Ramos (cell line): ENCODE measurements around the gene DYRK3.
"Not testable (repeated sequence)": the region's sequence is repeated elsewhere in the genome, so short reads cannot be mapped to it uniquely, and the experiment has no call there.

Experiments
- in situ Hi-C: fragments of 300-500 bp; cut with MboI; formaldehyde crosslinking; loops from one replicate; pipeline ENCODE4 v1.14.3; 2022; ENCODE audit warnings: low sequenced_read_pairs; ENCODE audit not compliant: unreplicated experiment

DYRK3 gene

DNA sequence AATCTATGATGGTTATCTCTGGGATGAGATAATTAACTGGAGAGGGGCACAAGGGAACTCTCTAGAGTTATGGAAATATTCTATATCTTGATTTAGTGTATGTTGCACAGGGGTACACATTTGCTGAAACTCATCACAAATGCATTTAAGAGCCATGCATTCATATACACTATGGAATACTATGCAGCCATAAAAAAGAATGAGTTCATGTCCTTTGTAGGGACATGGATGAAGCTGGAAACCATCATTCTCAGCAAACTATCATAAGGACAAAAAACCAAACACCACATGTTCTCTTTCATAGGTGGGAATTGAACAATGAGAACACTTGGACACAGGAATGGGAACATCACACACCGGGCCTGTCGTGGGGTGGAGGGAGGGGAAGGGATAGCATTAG, 8.9 kb upstream of the DYRK3 start:
- in situ Hi-C loops, result loop anchor here (5.0 to 10.0 kb wide), 2 partner anchors 36 to 288 kb away; no protein-coding TSS in a partner anchor

GRCh38 chr1:206628916-206629315, 6.4 kb upstream of the DYRK3 start:
- in situ Hi-C loops, result loop anchor here (5.0 to 10.0 kb wide), 2 partner anchors 33 to 286 kb away; no protein-coding TSS in a partner anchor

- in situ Hi-C loops, result no loop called here
These were observed 4.2 kb upstream of the DYRK3 start for GRCh38 chr1:206631085-206631509.

- in situ Hi-C loops, result no loop called here
These were observed 1.6 kb upstream of the DYRK3 start for GRCh38 chr1:206633708-206634121.

GRCh38 chr1:206634365-206635079, 814 bp upstream of the DYRK3 start:
- in situ Hi-C loops, result no loop called here

GRCh38 chr1:206635978-206636345, 626 bp downstream of the DYRK3 start:
- in situ Hi-C loops, result no loop called here

- in situ Hi-C loops, result no loop called here
These were observed 1.3 kb downstream of the DYRK3 start for GRCh38 chr1:206636671-206637070.

DNA sequence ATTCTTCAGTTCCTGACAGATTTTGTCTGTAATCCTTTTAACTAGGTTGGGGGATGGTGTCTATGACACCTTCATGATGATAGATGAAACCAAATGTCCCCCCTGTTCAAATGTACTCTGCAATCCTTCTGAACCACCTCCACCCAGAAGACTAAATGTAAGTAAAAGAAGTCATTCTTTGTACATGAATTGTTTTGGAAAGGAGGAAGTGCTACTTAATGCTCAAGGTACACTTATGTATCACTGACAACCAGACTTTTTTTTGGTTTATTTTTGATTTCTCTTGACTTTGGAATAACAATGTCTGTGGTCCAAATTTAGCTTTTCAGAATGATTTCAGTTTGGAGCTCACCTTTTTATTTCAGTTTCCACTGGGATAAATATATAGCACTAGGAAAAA, 2.3 kb downstream of the DYRK3 start:
- in situ Hi-C loops, result no loop called here

DNA sequence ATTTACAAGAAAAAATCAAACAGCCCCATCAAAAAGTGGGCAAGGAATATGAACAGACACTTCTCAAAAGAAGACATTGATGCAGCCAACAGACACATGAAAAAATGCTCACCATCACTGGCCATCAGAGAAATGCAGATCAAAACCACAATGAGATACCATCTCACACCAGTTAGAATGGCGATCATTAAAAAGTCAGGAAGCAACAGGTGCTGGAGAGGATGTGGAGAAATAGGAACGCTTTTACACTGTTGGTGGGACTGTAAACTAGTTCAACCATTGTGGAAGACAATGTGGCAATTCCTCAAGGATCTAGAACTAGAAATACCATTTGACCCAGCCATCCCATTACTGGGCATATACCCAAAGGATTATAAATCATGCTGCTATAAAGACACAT, 6.7 kb downstream of the DYRK3 start:
- in situ Hi-C loops, result not testable (repeated sequence)

DNA sequence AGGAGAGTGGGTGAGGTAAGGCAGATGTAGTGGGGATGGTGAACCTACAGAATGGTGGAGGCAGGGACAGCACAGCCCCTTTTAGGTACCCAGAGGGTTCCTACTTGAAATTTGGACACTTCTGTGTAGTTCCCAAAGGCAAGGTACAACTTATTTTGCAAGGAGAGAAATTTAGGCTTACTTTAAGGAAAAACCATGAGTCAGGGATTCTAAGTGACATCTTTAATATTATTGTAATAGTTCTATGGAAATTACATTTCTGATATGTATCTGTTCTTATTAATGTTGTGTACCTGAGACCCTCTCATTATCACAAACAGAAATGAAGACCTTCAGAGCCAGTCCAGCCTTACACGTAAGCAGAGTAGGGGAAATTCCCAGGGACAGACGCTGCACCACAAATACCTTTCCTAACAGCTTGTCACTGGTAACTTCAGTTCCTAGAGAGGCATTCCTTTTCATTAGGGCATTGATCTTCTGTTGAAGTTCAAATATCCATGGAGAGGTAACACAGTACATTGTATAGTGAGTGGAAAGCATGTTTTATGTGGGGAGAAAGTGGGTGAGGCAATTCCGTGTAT, 7.9 kb downstream of the DYRK3 start:
- in situ Hi-C loops, result no loop called here

DNA sequence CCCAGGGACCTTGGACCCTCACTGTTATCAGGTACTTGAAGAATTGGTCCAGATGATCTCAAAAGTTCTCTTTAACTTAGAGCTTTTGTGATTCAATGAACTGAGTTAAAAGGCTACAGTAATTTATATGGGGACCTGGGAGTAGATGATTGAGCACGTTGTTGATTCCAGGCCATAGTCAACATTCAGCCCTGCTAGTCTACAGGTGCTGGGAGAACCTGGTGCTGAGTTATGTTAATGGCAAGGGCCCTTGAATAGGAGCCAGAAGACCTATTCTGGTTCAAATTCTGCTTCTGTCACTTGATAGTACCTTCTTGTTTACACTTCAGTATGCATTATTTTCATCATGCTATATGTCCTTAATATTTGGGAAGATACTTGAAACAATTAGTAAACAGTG, 11.2 kb downstream of the DYRK3 start:
- in situ Hi-C loops, result no loop called here

DNA sequence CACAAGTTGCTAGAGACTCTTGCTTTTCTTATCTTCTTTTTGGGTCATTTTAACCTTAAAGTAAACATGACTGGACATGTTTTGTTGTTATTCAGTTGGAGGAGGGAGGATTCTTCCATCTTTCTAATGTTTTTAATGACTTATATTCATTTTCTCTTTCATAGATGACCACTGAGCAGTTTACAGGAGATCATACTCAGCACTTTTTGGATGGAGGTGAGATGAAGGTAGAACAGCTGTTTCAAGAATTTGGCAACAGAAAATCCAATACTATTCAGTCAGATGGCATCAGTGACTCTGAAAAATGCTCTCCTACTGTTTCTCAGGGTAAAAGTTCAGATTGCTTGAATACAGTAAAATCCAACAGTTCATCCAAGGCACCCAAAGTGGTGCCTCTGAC, 11.9 kb downstream of the DYRK3 start:
- in situ Hi-C loops, result no loop called here

DNA sequence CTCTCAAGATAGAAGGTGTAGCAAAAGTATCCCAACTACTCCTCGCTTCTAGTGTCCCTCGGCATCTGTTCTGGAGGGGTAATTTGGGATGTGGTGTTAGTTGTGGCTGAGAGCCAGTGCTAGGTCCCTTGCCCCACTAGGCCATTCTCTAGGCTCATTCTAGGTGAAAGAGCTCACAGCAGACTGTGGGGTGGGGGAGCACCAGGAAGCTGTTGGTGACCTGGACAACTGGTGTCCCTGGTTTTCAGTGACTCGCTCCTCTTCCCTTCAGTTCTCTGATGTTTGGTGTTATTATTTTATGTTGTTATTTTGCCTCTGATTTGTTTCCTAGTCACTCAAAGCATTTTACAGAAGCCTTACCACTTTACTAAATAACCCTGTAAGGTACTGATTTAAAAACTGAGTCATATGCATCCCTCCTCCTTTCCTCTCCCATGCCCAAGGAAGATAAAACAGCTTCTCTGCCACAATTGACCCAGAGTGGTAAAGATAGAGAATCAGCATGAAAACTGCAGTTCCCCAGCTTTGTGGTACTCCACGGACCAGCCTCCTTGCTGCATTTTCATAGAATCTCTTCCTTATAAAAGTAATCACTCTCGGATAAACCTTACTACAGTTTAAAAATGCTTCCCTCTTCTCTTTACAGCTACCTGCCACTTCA, 14.1 kb downstream of the DYRK3 start:
- in situ Hi-C loops, result no loop called here

GRCh38 chr1:206651014-206651413, 15.7 kb downstream of the DYRK3 start:
- in situ Hi-C loops, result no loop called here

DNA sequence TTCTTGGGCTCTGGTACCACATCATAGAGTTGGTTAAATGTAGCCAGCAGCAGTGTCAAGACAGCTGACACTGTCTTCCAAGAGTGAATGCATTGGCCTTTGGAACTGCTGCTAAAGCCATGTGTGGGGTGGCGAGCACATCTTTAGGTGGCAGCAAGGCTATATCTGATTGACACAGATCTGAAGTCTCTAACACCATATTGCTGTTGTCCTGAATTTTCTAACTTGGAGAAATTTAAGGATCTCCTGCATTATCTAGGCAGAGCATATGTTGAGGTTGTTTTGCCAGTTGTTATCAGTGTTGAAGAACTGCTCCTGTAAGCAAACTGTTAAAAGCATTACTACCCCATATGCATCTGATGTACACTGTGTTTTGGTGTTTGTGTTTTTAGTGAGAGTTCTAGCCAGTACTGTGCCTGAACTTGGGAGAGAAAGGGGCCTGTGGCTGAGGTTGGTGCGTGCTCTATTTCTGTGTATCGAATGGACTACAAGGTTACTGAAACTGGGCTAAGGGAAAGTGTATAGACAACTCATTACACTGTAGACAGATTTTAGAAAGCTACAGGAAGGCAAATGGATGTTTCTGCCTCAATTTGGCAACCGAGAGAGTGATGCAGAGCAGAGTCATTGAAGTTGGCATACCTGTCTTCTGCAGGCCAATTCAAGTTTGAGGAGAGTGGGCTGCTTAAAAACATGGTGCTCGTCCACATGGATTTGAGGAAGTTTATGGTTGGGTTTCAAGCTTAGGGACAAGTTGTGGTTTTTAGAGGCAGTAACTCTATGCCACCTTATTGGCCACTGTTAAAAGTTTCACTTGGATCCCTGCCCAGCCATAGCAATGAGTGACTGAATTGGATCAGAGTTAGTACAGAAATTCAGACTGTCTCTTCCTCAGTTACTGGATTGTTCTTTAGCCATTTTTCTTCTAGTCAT, 16.9 kb downstream of the DYRK3 start:
- in situ Hi-C loops, result no loop called here

DNA sequence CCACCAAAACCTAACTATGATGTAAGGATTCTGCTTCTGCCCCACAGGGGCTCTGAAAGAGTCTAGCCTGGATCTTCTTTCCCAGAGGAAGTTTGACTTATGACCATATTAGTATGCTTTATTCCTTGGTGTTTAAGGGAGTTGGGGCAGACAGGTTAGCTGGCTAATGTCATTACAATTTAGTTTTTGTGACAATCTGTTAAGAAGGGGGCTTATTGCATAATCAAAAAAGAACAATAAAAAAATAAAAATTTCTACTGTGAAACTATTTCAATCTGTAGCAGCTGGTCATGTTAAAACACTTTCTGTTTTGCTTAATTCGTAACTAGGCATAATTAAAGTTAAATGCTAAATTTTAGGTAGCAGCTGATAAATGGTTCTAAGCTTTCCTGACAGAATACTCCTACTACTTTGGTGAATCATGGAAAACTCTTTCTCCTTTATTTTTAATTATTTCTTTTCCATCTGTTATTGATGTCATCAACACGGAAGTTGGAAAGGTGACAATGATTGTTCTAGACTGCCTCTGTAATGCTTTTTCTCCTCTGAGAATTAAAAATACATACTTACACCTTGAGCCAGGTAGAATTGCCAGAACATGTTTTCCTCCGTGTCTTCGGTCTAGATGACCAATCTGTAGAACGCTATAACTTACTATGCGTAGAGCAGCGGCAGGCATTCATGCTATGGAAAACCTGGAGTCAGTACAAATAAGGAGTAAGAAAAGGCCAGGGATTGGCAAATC, 18.6 kb downstream of the DYRK3 start:
- in situ Hi-C loops, result no loop called here

- in situ Hi-C loops, result no loop called here
These were observed 19.5 kb downstream of the DYRK3 start for GRCh38 chr1:206654828-206655227.

DNA sequence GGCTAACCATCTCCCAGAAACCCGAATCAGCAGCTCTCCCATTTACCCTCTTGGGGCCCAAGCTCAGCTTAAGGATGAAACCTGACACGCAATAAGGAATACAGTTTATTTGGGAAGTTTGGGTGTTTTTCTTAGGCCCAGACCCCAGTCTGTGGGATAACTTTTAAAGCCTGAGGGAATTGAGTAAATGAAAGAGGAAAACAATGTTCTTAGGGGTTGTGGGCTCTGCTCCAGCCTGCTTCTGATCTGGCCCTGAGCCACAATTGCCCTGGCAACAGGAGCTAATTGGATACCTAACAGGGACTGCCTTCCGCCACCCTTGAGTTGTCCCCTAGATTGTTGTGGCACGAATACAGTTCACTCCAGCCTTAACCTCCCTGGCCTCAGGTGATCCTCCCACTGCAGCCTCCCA, 20.1 kb downstream of the DYRK3 start:
- in situ Hi-C loops, result no loop called here

- in situ Hi-C loops, result no loop called here
These were observed 21.6 kb downstream of the DYRK3 start for GRCh38 chr1:206656936-206657335.

- in situ Hi-C loops, result no loop called here
These were observed 22.4 kb downstream of the DYRK3 start for GRCh38 chr1:206657751-206658150.
